ENCODE measurements around the gene ANKRD65.
"Not testable (repeated sequence)": the region's sequence is repeated elsewhere in the genome, so short reads cannot be mapped to it uniquely, and the experiment has no call there.

Gene ANKRD65

GRCh38 chr1:1452365-1452739 is 31.3 kb upstream of the ANKRD65 start:
- not testable (repeated sequence) for H3K4me1 Mint-ChIP-seq (ENCODE audit: low read depth); H3K9me3 Mint-ChIP-seq; H3K27ac Mint-ChIP-seq; H3K4me3 Mint-ChIP-seq; H3K27me3 Mint-ChIP-seq (ENCODE audit: low read depth); H3K36me3 Mint-ChIP-seq (ENCODE audit: low read depth)

- H3K4me3 Mint-ChIP-seq, result no peak overlapping the region
Observed at GRCh38 chr1:1451696-1452364, 30.8 kb upstream of the ANKRD65 start.

GRCh38 chr1:1450616-1451015 is 29.5 kb upstream of the ANKRD65 start:
- not testable (repeated sequence) for H3K4me3 Mint-ChIP-seq; H3K4me1 Mint-ChIP-seq (ENCODE audit: low read depth); H3K9me3 Mint-ChIP-seq; H3K27ac Mint-ChIP-seq; H3K27me3 Mint-ChIP-seq (ENCODE audit: low read depth); H3K36me3 Mint-ChIP-seq (ENCODE audit: low read depth)

More at GRCh38 chr1:1451696-1452364, 30.8 kb upstream of the ANKRD65 start:
- H3K36me3 Mint-ChIP-seq (ENCODE audit: low read depth), result no peaks in the 10 kb centered on the region
- H3K9me3 Mint-ChIP-seq, result no peaks in the 10 kb centered on the region
- H3K27me3 Mint-ChIP-seq (ENCODE audit: low read depth), result peaks cover 5% of the 10 kb centered on the region
- H3K4me1 Mint-ChIP-seq (ENCODE audit: low read depth), result no peaks in the 10 kb centered on the region
- H3K27ac Mint-ChIP-seq, result no peak overlapping the region

GRCh38 chr1:1449099-1449739 is 28.1 kb upstream of the ANKRD65 start, which contains the start of gene ATAD3C:
Gene ATAD3C, plus strand, starts transcription at chr1:1449689. Its CDS starts 995 bp downstream, at chr1:1450684.
- no peaks in the 10 kb centered on the region for H3K9me3 Mint-ChIP-seq
- H3K4me3 Mint-ChIP-seq, result no peak within 1 kb of the TSS
- H3K36me3 Mint-ChIP-seq (ENCODE audit: low read depth), result no peaks in the 10 kb centered on the region
- no peaks in the 10 kb centered on the region for H3K4me1 Mint-ChIP-seq (ENCODE audit: low read depth)
- H3K27ac Mint-ChIP-seq, result no peak within 1 kb of the TSS
- H3K27me3 Mint-ChIP-seq (ENCODE audit: low read depth), result peaks cover 5% of the 10 kb centered on the region

GRCh38 chr1:1446631-1447030 is 25.6 kb upstream of the ANKRD65 start:
- H3K27ac Mint-ChIP-seq; H3K27me3 Mint-ChIP-seq (ENCODE audit: low read depth); H3K9me3 Mint-ChIP-seq; H3K4me3 Mint-ChIP-seq; H3K4me1 Mint-ChIP-seq (ENCODE audit: low read depth); H3K36me3 Mint-ChIP-seq (ENCODE audit: low read depth): not testable (repeated sequence)

GRCh38 chr1:1442069-1442770 is 21.1 kb upstream of the ANKRD65 start:
- no peaks in the 10 kb centered on the region for H3K9me3 Mint-ChIP-seq
- no peaks in the 10 kb centered on the region for H3K4me1 Mint-ChIP-seq (ENCODE audit: low read depth)
- no peak overlapping the region for H3K4me3 Mint-ChIP-seq
- H3K36me3 Mint-ChIP-seq (ENCODE audit: low read depth), result no peaks in the 10 kb centered on the region
- no peaks in the 10 kb centered on the region for H3K27me3 Mint-ChIP-seq (ENCODE audit: low read depth)
- no peak overlapping the region for H3K27ac Mint-ChIP-seq

- H3K27ac Mint-ChIP-seq, result no peak overlapping the region
- no peaks in the 10 kb centered on the region for H3K9me3 Mint-ChIP-seq
- no peak overlapping the region for H3K4me3 Mint-ChIP-seq
- H3K4me1 Mint-ChIP-seq (ENCODE audit: low read depth), result no peaks in the 10 kb centered on the region
- H3K36me3 Mint-ChIP-seq (ENCODE audit: low read depth), result no peaks in the 10 kb centered on the region
- no peaks in the 10 kb centered on the region for H3K27me3 Mint-ChIP-seq (ENCODE audit: low read depth)
Observed at GRCh38 chr1:1441002-1441888, 20.2 kb upstream of the ANKRD65 start.

GRCh38 chr1:1440262-1441001 is 19.4 kb upstream of the ANKRD65 start:
- Mint-ChIP-seq H3K27ac (no peak overlapping the region), H3K9me3 (no peaks in the 10 kb centered on the region), H3K4me1 (ENCODE audit: low read depth) (no peaks in the 10 kb centered on the region), H3K36me3 (ENCODE audit: low read depth) (no peaks in the 10 kb centered on the region), H3K27me3 (ENCODE audit: low read depth) (no peaks in the 10 kb centered on the region), H3K4me3 (no peak overlapping the region)

GRCh38 chr1:1439546-1440261 is 18.6 kb upstream of the ANKRD65 start:
- Mint-ChIP-seq H3K27me3 (ENCODE audit: low read depth) (peaks cover 3% of the 10 kb centered on the region), H3K9me3 (no peaks in the 10 kb centered on the region), H3K4me3 (no peak overlapping the region)

GRCh38 chr1:1438531-1439381 is 17.7 kb upstream of the ANKRD65 start:
- Mint-ChIP-seq H3K4me1 (ENCODE audit: low read depth) (peaks cover 2% of the 10 kb centered on the region), H3K4me3 (no peak overlapping the region), H3K9me3 (no peaks in the 10 kb centered on the region), H3K27me3 (ENCODE audit: low read depth) (peaks cover 3% of the 10 kb centered on the region), H3K27ac (no peak overlapping the region), H3K36me3 (ENCODE audit: low read depth) (no peaks in the 10 kb centered on the region)

More at GRCh38 chr1:1439546-1440261, 18.6 kb upstream of the ANKRD65 start:
- no peaks in the 10 kb centered on the region for H3K36me3 Mint-ChIP-seq (ENCODE audit: low read depth)
- H3K27ac Mint-ChIP-seq, result no peak overlapping the region
- peaks cover 2% of the 10 kb centered on the region for H3K4me1 Mint-ChIP-seq (ENCODE audit: low read depth)

GRCh38 chr1:1437904-1438376 is 16.9 kb upstream of the ANKRD65 start:
- Mint-ChIP-seq H3K27ac (no peak overlapping the region), H3K4me1 (ENCODE audit: low read depth) (peaks cover 2% of the 10 kb centered on the region), H3K27me3 (ENCODE audit: low read depth) (peaks cover 3% of the 10 kb centered on the region), H3K4me3 (no peak overlapping the region), H3K9me3 (no peaks in the 10 kb centered on the region), H3K36me3 (ENCODE audit: low read depth) (no peaks in the 10 kb centered on the region)

- H3K9me3 Mint-ChIP-seq, result no peaks in the 10 kb centered on the region
- H3K4me1 Mint-ChIP-seq (ENCODE audit: low read depth), result peaks cover 2% of the 10 kb centered on the region
- H3K36me3 Mint-ChIP-seq (ENCODE audit: low read depth), result no peaks in the 10 kb centered on the region
- no peak overlapping the region for H3K4me3 Mint-ChIP-seq
- H3K27me3 Mint-ChIP-seq (ENCODE audit: low read depth), result peaks cover 3% of the 10 kb centered on the region
- no peak overlapping the region for H3K27ac Mint-ChIP-seq
Observed at GRCh38 chr1:1437033-1437903, 16.2 kb upstream of the ANKRD65 start.
